BE2C (cell line): Measurements from ENCODE around the gene DNA2.

Experiments used
- DNase-seq: peaks from one replicate; pipeline ENCODE4 v3.0.0-alpha.2; 2020
- H3K27me3 ChIP-seq: fragments of 250-450 bp; sonication (Bioruptor Pico); 2 replicates; pipeline ENCODE4 v1.5.1; 2020; ENCODE audit warnings: mild to moderate bottlenecking
- H3K36me3 ChIP-seq: fragments of 250-450 bp; sonication (Bioruptor Pico); 2 replicates; pipeline ENCODE4 v1.5.1; 2020; ENCODE audit warnings: mild to moderate bottlenecking
- H3K4me1 ChIP-seq: fragments of 250-450 bp; sonication (Bioruptor Pico); 2 replicates; pipeline ENCODE4 v1.5.1; 2020
- H3K4me3 ChIP-seq: 2 replicates; pipeline ENCODE4 v1.5.1; 2011; ENCODE audit warnings: low read depth, low read length
- H3K9me3 ChIP-seq: fragments of 250-450 bp; sonication (Bioruptor Pico); 2 replicates; pipeline ENCODE4 v1.5.1; 2020
- TF ChIP-seq, protein P1 (sequence below): IDR thresholded peaks from 2 replicates; pipeline ENCODE4 v1.5.1; 2012; ENCODE audit warnings: mild to moderate bottlenecking, low read depth, low read length

DNA2 gene

DNA sequence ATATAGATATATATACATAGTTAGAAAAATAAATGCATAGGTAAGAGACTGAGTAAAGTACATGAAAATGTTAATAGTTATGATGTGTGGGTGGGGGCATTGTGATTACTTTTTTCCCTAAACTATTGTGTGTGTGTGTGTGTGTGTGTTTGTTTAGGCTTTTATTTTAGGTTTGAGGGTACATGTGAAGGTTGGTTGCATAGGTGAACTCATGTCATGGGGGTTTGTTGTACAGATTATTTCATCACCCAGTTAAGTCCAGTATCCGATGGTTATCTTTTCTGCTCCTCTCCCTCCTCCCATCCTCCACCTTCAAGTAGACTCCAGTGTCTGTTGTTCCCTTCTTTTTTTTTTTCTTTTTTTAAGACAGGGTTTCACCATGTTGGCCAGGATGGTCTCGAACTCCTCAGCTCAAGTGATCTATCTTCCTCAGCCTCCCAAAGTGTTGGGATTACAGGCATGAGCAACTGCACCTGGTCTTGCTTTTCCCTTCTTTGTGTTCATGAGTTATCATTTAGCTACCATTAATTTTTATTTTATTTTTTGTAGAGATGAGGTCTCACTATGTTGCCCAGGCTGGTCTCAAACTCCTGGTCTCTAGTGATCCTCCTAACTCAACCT is 62.8 kb downstream of the DNA2 start:
- Histone ChIP-seq H3K36me3 (no peaks in the 10 kb centered on the region), H3K27me3 (no peaks in the 10 kb centered on the region), H3K4me1 (no peaks in the 10 kb centered on the region), H3K9me3 (no peaks in the 10 kb centered on the region), H3K4me3 (no peak overlapping the region)
- no peak for DNase-seq
- TF ChIP-seq, protein P1, sequence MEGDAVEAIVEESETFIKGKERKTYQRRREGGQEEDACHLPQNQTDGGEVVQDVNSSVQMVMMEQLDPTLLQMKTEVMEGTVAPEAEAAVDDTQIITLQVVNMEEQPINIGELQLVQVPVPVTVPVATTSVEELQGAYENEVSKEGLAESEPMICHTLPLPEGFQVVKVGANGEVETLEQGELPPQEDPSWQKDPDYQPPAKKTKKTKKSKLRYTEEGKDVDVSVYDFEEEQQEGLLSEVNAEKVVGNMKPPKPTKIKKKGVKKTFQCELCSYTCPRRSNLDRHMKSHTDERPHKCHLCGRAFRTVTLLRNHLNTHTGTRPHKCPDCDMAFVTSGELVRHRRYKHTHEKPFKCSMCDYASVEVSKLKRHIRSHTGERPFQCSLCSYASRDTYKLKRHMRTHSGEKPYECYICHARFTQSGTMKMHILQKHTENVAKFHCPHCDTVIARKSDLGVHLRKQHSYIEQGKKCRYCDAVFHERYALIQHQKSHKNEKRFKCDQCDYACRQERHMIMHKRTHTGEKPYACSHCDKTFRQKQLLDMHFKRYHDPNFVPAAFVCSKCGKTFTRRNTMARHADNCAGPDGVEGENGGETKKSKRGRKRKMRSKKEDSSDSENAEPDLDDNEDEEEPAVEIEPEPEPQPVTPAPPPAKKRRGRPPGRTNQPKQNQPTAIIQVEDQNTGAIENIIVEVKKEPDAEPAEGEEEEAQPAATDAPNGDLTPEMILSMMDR: no peak

DNA sequence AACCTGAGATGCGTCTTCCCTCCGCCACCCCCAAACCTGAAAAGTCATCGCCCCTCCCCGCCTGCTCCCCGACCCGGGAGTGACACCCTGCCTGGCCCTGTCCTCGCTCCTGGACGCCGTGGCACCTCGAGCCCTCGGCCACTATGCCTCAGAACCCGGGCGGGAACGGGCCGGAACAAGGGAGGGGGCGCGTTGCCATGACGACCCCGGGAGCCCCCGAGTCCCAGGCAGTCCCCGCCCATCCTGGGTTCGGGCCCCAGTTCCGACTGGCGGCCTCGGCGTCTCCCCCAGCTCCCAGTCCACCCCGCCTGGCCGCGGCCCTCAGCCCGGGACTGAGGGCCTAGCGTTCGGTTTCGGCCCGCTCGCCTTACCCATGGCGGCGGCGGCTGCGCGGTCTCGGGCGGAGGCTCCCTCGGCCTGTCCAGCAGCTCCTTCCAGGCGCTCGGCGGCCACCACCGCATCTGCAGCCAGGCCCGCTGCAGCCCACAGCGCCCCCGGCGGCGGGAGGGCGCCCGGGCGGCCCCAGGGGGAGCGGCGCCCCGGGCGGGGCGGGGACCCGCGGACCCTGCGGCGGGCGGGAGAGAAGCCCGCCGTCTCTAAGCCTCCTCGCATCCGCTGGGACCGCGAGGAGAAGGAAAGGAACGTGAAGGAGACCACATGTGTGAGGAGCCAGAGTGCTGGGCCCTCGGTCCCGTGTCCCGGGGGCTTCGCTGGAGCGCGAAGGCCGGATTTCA is 64.8 kb downstream of the DNA2 start, which contains the start of gene RUFY2:
RUFY2 (minus strand) TSS at position 463 of the 734 bp plus-strand sequence; CDS start at position 375, 88 bp downstream.
- DNase-seq: peak; percentile 89
- Histone ChIP-seq H3K9me3 (no peaks in the 10 kb centered on the region), H3K36me3 (no peaks in the 10 kb centered on the region), H3K4me3 (peak within 1 kb of the TSS; percentile 88), H3K4me1 (no peaks in the 10 kb centered on the region), H3K27me3 (no peaks in the 10 kb centered on the region)
- TF ChIP-seq, protein P1: peak; percentile 26; the same call in 1 of the 2 replicates

DNA sequence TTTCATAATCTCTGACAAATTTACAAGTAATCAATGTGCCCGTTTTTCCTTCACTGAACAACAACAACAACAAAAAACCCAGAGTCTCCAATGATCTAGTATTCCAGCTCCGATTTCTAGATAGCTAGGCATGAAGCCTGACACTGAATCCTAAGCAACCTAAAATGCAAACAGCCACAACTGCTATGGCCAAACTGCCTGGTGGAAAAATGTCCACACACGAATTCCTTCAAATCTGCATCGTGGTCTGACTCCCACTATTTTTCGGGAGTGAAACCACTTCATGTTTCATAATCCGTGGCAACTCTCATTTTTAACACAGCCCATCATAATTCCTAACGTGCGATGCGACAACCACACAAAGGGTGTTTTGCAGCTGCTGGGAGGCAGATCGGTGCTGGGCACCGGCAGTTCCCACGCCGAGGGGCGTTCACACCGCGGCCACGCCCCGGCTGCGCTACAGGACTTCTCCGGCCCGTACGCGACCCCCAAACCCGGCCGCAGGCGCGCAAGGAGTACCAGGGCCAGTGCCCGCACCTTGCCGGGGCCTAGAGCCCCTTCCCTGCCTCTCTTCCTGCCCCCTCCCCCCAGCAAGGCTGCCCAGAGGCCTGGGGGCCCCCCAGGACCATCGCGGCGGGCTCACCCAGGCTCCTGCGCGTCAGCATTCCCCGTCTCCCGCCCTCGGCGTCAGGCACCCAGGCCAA is 65.5 kb downstream of the DNA2 start:
- H3K27me3 ChIP-seq: no peaks in the 10 kb centered on the region
- H3K9me3 ChIP-seq: no peaks in the 10 kb centered on the region
- 0 out of 2 replicates have a peak, but pooled peaks cover 2% of the 10 kb centered on the region for H3K36me3 ChIP-seq
- peak; percentile 65 for DNase-seq
- TF ChIP-seq, protein P1: no peak
- H3K4me1 ChIP-seq: no peaks in the 10 kb centered on the region
- peak overlapping the region; percentile 88 for H3K4me3 ChIP-seq

DNA sequence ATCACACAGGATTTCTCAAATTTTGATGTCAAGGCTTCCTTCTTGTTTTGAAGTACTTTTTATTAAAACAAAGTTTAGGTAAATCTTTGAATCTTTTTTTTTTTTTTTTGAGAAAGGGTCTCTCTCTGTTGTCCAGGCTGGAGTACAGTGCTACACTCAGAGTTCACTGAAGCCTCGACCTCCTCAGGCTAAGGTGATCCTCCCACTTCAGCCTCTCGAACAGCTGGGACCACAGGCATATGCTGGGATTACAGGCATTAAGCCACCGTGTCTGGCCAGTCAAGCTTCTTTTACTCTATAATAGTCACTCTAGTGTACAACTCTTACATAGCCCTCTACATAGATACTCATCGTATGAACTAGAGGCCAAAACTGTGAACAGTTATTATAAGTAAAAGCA is 68.1 kb downstream of the DNA2 start:
- no peak overlapping the region for H3K4me3 ChIP-seq
- peaks cover 10% of the 10 kb centered on the region for H3K36me3 ChIP-seq

DNA sequence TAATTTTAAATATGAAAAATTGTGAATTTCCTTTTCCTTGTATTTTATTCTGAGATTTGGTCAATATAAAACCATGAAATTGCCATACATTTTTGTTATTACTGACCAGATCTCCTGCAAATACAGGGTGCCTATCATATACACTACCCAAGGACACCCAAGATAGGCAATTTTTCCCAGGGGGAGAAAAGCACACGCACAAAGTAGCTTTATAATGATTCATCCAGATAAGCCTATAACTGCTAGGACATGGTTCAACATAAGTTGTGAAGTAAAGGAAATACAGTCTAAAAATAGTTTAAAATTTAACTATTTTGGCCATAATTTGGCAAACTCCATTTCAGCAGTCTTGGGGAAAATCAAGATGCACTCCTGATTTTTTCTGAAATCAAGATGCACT is 69.5 kb downstream of the DNA2 start:
- peaks cover 10% of the 10 kb centered on the region for H3K36me3 ChIP-seq
- no peaks in the 10 kb centered on the region for H3K27me3 ChIP-seq
- H3K4me1 ChIP-seq: no peaks in the 10 kb centered on the region
- TF ChIP-seq, protein P1: no peak
- no peak for DNase-seq
- H3K4me3 ChIP-seq: no peak overlapping the region
- H3K9me3 ChIP-seq: no peaks in the 10 kb centered on the region

More for the DNA sequence above, 68.1 kb downstream of the DNA2 start:
- TF ChIP-seq, protein P1: no peak
- Histone ChIP-seq H3K27me3 (no peaks in the 10 kb centered on the region), H3K9me3 (no peaks in the 10 kb centered on the region), H3K4me1 (no peaks in the 10 kb centered on the region)
- no peak for DNase-seq

DNA sequence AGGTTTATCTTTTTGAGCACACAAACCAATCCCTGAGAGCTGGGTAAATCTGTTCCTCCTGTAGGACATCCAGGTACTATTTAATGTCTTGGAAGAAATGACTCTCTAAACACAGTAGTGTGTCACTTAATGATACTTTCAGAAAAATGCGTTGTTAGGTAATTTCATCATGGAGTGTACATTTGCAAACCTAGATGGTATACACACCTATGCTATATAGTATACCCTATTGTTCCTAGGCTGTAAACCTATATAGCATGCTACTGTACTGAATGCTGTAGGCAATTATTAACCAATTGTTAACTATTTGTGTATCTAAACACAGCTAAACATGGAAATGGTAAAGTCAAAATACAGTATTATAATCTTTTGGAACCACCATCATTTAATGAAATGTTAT is 74.8 kb downstream of the DNA2 start:
- Histone ChIP-seq H3K4me3 (no peak overlapping the region), H3K9me3 (no peaks in the 10 kb centered on the region), H3K27me3 (no peaks in the 10 kb centered on the region), H3K4me1 (no peaks in the 10 kb centered on the region), H3K36me3 (peaks cover 20% of the 10 kb centered on the region)
- TF ChIP-seq, protein P1: no peak
- DNase-seq: no peak
